Glutamatergic neuron (in vitro differentiated cells): ENCODE data around the gene PRKAG2. TPM values are rescaled to one million over a fixed set of nuclear protein-coding genes. Genes with fewer than 3 reads are reported as not detected.

Source experiments
- DNase-seq: peaks from one replicate; pipeline ENCODE4 v3.0.0; 2022
- H3K27ac Mint-ChIP-seq: one replicate; pipeline ENCODE4 v1.8.0; 2020; ENCODE audit warnings: mild to moderate bottlenecking, mixed read lengths, inconsistent platforms; ENCODE audit not compliant: unreplicated experiment
- H3K27me3 Mint-ChIP-seq: one replicate; pipeline ENCODE4 v1.8.0; 2020; ENCODE audit warnings: mild to moderate bottlenecking, moderate library complexity, mixed read lengths, inconsistent platforms; ENCODE audit not compliant: unreplicated experiment
- H3K36me3 Mint-ChIP-seq: one replicate; pipeline ENCODE4 v1.8.0; 2020; ENCODE audit warnings: mild to moderate bottlenecking, mixed read lengths, inconsistent platforms; ENCODE audit not compliant: unreplicated experiment
- H3K4me1 Mint-ChIP-seq: one replicate; pipeline ENCODE4 v1.8.0; 2020; ENCODE audit warnings: mild to moderate bottlenecking, low read depth, mixed read lengths, inconsistent platforms; ENCODE audit not compliant: unreplicated experiment
- H3K4me3 Mint-ChIP-seq: one replicate; pipeline ENCODE4 v1.8.0; 2020; ENCODE audit warnings: mild to moderate bottlenecking, mixed read lengths, inconsistent platforms; ENCODE audit not compliant: unreplicated experiment
- H3K9me3 Mint-ChIP-seq: one replicate; pipeline ENCODE4 v1.8.0; 2020; ENCODE audit warnings: mild to moderate bottlenecking, moderate library complexity, mixed read lengths, inconsistent platforms; ENCODE audit not compliant: unreplicated experiment
- CTCF ChIP-seq: fragments of 200-600 bp; sonication (generic); IDR thresholded peaks from one replicate; pipeline ENCODE4 v1.5.0; 2021; ENCODE audit not compliant: partially characterized antibody, unreplicated experiment
- total RNA-seq: library from RNA; stranded (reverse); fragmentation: NEBNext Ultra II Directional; extraction: Animal tissue kit (Norgen Biotek cat#: 25700); gene quantifications from one replicate; pipeline ENCODE4 v1.2.1, GENCODE V29; 2021; ENCODE audit not compliant: unreplicated experiment

The PRKAG2 gene
- total RNA-seq, 1 donor from 2014 or later, result 24.7 TPM

GRCh38 chr7:151688236-151688780 is 188.6 kb downstream of the PRKAG2 start:
- H3K4me3 Mint-ChIP-seq, result no peak overlapping the region
- no peak overlapping the region for H3K27ac Mint-ChIP-seq
- no peak for TF ChIP-seq CTCF
- peaks cover 2% of the 10 kb centered on the region for H3K27me3 Mint-ChIP-seq
- no peaks in the 10 kb centered on the region for H3K4me1 Mint-ChIP-seq
- peaks cover 4% of the 10 kb centered on the region for H3K9me3 Mint-ChIP-seq
- no peak for DNase-seq
- H3K36me3 Mint-ChIP-seq, result no peaks in the 10 kb centered on the region

- TF ChIP-seq CTCF, result no peak
- H3K9me3 Mint-ChIP-seq, result peaks cover 5% of the 10 kb centered on the region
- H3K36me3 Mint-ChIP-seq, result no peaks in the 10 kb centered on the region
- H3K27me3 Mint-ChIP-seq, result peaks cover 2% of the 10 kb centered on the region
- no peak overlapping the region for H3K27ac Mint-ChIP-seq
- DNase-seq, result no peak
- H3K4me1 Mint-ChIP-seq, result no peaks in the 10 kb centered on the region
- H3K4me3 Mint-ChIP-seq, result no peak overlapping the region
Measured at GRCh38 chr7:151687523-151688235, 189.2 kb downstream of the PRKAG2 start.

- Mint-ChIP-seq H3K9me3 (peaks cover 3% of the 10 kb centered on the region), H3K4me1 (no peaks in the 10 kb centered on the region), H3K27me3 (peaks cover 3% of the 10 kb centered on the region), H3K4me3 (no peak overlapping the region), H3K36me3 (peaks cover under 1% of the 10 kb centered on the region), H3K27ac (no peak overlapping the region)
- TF ChIP-seq CTCF, result no peak
- DNase-seq, result no peak
Measured at GRCh38 chr7:151686826-151687225, 190.1 kb downstream of the PRKAG2 start.

DNA sequence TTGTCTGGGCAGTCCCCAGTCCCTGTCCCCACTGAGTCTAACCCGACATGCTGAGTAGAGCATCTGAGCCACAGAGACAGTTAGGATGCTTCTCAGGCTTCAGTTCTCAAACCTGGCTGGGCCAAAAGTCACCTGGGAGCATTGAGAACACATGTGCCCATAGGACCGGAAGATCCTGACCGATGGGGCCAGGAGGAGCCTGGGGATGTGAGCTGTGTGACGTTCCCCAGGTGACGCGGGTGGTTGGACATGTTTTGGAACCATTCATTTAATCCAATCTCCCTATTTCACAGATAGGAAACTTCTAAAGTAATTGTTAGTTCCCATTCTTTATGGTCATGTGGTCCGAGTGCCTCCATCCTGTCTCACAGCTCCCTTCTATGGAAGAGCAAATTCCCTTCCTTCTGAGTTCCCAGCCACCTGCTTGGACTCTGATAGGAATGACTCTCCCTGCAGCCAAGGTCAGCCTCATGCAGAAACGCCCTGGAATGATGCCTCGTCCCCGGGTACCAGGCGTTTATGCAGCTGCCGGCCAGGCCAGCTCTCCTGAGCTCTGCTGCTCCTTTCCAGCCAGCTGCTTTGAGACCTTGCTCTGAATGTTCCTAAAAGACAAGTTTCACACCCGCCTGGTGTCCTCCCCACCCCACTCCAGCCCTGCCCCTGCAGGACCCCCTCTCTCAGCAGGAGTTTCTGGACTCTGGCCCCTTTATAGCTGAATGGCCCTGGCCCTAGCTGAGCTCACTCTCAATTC is 190.7 kb downstream of the PRKAG2 start:
- Mint-ChIP-seq H3K9me3 (peaks cover 3% of the 10 kb centered on the region), H3K36me3 (peaks cover 5% of the 10 kb centered on the region), H3K27me3 (peaks cover 5% of the 10 kb centered on the region), H3K27ac (no peak overlapping the region), H3K4me3 (no peak overlapping the region), H3K4me1 (no peaks in the 10 kb centered on the region)
- no peak for TF ChIP-seq CTCF
- DNase-seq, result no peak
